Activated CD8-positive, alpha-beta memory T cell treated with anti-CD3 and anti-CD28 coated beads, Interleukin-2, amount 50 U/mL, for 24 hours (primary cell): ENCODE data around the gene ITPR2.
"Not testable (repeated sequence)": the region's sequence is repeated elsewhere in the genome, so short reads cannot be mapped to it uniquely, and the experiment has no call there.

Source experiments
- DNase-seq: peaks from one replicate; pipeline ENCODE4 v3.0.0-alpha.2; 2020; ENCODE audit errors: extremely low read depth

The ITPR2 gene

DNA sequence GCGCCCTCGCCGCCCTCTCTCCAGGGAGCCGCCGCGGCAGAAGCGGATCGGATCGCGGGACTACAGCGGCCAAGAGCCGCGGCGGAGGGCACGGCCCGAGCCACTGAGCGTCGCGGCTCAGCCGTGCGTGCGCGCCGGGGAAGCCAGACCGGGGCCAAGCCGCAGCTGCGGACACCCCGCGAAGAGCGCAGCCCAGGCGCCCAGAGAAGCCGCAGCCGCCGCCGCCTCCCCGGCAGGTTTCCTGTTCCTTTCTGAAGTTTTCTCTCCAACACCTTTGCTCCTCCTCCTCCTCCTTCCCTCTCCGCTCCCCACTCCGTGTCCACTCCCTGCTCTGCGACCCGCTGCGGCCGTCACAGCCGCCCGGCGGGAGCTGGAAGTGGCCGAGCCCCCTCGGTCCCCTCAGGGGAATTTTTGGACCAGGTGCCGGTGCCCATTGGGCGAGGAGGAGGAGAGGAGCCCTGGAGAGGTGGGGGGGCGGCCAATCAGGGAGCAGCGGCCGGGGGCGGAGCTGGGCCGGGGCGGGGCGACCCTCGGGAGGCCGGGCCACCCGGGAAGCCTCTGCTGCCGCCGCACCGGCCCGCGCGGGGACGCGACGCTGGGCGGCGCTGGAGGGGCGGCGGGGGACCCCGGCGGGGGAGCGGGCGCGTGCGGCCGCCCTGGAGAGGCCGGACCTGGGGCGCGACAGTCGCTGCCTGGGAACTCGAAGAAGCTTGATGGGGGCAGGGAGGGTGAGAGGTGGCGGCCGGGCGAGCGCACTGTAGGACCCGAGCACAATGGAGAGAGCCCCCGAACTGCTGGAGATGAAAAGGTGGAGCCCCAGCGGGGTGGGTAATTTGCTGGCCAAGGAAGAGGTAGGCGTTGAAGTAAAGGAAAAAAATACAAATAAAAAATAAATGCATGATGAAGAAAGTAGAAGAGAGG lies at the start of gene ITPR2:
Gene ITPR2, minus strand, starts transcription at position 373 of the 921 bp plus-strand sequence. CDS start 413 bp downstream, outside the sequence.
- DNase-seq: peak; percentile 80

DNA sequence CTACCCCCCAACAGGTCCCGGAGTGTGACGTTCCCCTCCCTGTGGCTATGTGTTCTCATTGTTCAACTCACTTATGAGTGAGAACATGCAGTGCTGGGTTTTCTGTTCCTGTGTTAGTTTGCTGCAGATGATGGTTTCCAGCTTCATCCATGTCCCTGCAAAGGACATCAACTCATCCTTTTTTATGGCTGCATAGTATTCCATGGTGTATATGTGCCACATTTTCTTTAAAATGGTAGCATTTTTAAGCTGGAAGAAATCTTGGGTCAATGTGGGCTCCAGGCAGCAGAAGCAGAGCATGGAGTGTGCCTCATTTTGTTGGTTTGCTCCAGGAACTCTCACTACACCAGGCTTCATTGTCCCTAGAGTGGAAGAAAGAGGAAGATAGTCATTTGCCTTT lies 47.6 kb upstream of the ITPR2 start:
- DNase-seq: no peak

DNA sequence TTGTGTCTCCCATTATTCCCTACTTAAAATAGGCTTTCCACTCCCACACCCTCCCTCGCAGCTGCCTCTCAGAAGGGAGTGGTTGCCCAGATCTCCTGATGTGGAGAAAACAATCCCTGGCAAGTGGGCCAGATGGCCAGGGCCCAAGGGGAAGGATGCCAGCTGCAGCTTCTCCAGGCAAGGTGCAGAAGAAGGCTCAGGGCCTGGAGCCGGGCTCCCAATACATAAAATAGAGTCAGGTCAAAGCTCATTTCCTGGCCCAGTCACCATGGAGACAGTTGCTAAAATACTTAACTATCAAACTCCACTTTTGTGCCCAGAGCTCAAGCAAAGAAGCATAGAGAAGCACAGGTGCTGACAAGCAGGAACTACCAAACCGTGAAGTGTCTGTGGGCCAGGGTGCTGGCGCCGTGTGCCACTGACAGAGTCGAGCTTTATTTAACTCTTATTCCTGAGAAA lies 45.7 kb upstream of the ITPR2 start:
- no peak for DNase-seq

DNA sequence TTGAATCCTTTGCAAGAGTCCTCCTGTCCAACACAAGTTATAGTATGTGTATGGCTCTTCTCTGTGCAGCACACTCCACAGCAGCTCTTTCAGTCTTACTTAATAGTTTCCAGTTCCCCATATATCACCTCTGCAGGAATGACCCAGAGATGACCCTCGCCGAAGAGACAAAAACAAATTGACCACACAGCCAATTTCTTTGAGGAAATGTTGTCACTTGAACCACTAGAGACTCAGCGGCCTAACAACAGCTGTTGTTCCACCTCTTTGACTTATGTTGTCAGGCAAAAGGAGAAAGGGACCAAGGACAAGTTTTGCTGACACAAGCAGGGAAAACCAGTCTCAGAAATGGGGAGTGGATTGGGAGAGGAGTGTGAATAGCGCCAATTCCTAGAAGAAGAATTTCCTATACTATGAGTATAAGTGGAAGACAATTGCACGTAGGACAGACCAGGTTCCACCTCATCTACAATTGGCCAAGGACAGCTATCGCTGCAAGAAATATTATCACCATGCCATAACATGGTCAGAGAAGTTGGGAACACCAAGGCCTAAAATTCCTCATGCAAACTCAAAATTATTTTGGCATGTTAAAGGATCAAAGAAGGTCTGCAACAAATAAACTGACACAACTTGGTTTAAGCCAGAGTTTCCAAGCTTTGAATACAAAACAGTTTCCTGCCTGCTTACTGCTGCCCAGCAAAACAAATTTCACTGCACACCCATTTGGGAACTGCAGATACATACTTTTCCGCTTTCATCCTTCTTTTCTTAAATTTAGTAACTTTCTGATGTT lies 41.7 kb upstream of the ITPR2 start:
- no peak for DNase-seq

DNA sequence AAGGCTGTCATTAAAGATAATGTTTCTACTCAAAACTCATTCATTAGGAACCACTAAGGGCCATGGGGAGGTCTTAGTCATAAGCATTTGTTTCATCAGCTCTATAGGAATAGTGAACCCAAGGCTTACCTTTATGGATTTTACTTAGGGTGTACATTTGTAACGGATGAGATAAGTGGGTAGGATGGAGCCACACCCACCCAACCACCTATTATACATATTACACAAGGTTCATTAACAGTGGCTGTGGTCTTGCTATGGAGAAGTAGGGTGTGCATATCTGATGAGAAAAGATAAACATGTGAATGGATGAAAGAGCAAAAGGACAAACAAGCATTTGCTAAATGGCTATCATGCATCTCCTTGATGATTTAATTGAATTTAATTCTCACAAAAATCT lies 39.6 kb upstream of the ITPR2 start:
- DNase-seq: no peak

DNA sequence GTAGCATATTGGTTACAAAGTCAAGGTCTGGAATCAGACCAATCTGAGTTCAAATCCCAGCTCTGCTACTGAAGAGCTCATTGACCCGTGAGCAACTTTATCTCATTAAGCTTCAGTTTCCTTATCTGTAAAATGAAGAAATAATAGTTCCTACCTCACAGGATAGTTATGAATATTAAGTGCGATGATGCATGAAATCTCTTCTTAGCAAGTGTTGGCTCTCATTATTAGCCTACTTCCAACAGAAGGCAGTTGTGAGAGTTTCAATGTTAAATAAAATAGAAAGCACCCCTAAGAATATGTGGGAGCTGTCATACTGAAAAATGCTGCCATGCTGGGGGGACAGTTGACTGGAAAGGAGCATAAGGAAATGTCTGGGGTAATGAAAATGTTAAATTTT lies 39.0 kb upstream of the ITPR2 start:
- no peak for DNase-seq

DNA sequence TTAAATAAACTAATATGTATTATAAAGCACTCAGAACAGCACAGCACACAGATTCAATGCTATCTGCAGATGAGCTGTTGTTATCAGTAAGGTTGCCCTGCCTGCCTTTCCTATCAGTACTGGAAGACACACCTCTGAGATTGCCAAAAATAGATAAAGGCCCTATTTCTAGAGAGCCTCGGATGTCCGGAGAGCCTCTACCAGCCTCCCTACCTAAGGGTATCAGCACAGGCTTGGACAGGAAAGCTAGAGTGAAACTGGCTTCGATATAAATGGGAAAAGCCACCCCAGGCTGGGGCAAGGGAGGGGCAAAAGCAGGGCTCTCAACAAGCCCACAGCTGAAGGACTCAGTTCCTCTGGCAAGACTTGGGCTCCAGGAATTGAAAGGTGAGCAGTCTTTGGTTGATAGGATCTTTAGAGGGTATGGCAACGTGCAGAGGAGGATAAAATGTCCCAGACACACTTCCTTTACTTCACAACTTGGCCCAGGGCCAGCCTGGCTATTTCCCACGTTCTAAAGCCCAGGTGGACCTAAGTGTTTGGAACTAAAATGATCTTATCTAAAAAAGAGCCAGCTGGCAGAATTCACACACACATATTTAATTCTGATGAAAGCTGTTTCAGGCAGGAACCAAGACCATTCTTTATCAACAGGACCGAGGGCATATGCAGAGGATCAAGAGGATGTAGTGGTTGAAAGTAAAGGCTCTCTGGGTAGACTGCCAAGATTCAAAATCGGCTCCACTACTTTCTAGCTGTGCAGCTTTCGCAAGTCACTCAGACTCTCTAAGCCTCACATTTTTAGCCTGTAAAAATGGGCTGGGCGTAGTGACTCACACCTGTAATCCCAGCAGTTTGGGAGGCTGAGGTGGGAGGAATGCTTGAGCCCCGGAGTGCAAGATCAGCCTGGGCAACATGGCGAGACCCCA lies 37.8 kb upstream of the ITPR2 start:
- no peak for DNase-seq

DNA sequence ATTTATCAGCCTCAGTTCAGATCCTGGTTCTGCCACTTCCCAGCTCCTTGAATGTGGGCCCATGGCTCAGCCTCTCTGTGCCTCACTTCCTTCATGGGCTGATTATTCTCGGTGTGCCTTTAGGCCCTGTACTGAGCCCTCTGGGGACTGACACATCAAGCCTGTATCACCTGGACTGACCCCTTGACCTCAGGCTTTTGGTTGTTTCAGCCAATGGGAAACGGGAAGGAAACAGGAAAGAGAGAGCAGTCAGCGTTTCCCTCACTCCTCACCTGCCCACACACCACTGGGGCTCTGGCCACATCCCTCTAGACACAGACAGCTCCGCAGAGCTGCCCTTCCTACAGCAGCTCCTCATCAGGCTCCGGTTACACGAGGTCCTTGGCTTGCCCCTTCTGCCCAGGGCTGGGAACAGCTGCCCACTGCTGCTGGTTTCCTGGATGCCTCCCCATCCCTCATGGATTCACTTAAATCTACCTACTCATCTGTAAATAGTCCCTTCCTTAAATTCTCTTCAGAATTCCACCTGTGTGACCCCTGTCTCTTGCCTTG lies 37.0 kb upstream of the ITPR2 start:
- DNase-seq: no peak

DNA sequence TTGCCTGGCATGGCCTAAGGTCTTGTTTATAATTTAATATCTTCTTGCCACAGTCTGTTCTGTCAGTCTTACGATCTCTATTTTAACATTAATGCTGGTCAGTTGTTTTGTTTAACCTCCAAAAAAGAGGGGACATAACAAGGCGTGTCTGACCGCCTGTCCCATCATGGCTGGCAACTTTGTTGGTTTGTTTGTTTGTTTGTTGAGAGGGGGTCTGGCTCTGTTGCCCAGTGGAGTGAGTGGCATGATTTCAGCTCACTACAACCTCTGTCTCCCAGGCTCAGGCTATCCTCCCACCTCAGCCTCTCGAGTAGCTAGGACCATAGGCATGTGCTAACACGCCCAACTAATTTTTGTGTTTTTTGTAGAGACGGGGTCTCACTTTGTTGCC lies 36.1 kb upstream of the ITPR2 start:
- DNase-seq: no peak

DNA sequence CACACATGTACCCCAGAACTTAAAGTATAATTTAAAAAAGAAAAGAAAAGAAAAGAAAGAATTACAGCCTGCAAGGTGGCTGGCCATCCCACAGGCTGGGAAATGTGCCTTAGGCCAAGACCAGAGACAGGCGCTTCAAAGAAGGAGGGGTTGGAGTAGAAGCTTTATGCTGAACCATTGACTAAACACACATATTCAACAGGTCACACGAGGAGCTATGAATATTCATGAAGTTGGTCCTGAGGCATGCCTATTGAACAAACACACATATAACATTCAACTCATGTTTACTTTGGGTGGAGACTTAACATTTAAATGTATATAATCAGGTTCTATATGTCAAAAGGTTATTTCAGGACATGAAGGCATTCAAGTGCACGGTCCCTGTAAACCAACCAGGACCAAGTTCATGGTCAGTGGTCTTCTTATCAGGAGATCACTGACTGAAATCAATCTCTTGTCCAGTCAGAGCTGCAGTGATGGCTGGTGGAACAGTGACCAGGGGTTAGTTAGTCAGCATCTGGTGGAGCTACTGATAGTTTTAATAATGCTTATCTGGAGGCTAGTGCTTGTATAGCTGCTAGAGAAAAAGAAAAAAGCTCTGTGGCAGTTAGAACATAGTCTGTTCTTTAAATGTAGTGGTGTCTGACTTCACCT lies 35.6 kb upstream of the ITPR2 start:
- DNase-seq: no peak

DNA sequence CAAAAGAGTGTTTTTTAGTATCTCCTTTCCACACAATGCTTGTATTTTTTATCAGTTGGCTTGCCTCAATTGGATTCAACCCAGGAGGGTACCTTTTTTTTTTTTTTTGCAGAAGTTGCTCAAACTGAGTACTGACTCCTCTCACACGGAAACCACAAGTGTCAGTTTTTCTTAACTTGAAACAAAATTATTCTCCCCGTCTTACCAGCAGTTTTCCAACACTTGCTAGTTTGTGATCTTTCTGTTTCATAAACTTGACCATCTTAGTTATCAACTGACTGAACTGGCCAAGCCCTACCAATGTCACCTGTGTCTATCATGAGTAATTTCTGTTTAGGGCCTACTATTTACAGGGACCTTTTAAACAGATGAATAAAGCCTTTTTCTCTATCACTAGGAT lies 34.1 kb upstream of the ITPR2 start:
- DNase-seq: no peak

DNA sequence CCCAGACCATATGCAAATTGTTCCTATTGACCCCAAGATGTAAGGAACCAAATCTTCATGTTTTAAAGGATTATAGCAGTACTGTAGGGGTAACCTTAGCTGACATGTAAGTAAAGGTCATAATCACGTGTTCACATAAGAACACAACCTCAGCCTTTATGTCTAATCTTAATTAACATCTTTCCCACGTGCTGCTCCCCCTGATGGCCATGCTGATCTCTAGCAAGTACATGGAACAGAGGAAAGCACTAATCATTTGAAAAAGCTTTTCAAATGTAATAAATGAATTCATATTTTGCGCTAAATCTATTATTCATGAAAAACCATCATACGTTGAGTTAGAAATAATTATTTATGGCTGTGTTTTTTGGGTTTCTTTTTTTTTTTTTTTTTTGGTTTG lies 30.5 kb upstream of the ITPR2 start:
- no peak for DNase-seq

DNA sequence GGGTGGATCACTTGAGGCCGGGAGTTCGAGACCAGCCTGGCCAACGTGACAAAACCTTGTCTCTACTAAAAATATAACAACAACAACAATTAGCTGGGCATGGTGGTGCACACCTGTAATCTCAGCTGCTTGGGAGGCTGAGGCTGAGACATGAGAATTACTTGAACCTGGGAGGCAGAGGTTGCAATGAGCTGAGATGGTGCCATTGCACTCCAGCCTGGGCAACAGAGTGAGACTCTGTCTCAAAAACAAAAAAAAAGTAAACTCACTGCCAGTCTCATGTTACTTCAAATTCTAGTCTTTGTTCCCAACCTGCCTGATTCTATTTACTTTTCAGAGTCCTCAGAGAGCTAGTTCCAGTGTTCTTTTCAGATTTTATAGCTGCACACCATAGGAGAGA lies 29.8 kb upstream of the ITPR2 start:
- not testable (repeated sequence) for DNase-seq

DNA sequence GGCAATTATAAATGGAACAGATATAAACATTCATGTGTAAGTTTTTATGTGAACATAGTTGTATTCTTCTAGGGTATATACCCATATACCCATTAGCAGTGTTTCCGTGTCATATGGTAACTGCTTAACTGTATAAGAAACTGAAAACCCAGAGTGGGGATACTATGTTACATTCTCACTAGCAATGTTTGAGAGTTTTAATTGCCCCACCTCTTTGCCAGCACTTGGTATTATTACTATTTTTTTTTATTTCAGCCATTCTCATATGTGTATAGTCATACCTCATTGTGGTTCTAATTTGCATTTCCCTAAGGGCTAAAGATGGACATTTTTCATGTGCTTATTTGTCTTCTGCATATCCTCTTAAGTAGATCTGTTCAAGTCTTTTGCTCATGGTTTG lies 28.7 kb upstream of the ITPR2 start:
- DNase-seq: no peak

DNA sequence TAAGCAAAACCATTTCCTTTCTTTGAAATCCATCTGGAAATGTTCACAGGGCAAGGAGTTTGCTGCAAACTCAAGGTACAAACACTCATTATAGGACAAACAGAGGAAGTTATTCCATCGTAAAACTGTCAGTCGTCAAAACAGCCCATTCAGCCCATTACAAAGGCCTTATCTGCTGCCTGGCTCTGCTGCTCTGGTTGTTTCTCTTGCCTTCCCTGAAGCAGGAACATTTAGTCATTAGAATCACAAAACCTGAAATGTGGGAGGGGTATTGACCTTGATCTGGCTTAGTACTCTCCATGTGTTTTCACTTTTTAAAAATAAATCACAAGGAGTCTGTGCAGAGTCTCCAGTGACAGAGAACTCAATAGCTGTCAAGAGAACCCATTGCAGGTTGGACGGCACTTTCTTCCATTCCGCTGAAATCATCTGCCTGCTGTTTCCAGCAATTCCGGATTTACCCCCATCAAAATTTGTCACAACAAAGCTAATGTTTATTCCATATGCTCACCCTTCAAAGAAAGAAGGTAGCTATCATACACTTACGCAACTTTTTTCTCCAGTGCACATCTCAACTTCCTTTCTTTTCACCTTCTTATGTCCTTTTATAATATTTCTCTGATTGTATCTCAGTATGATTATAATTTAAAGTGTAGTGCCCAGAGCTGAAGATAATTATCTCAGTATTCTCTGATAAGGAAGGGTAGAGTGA lies 24.6 kb upstream of the ITPR2 start:
- DNase-seq: no peak

DNA sequence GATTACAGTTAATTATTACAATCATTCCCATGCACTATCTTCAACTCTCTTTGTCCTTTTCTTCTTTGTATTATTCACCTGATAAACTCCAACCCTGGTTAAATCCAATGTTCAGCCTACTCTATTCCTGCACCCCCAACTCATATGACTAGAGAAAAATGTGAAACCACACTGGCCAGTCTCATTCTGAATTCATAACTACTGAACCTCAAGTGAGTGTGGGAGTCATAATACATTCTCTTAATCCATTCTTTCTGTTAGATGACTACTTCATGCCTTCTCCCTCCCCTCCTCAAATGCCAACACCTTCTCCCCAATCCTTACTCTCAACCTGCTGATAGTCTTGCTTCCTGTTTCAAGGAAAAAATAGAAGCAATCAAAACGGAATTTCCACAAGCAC lies 22.3 kb upstream of the ITPR2 start:
- DNase-seq: no peak

DNA sequence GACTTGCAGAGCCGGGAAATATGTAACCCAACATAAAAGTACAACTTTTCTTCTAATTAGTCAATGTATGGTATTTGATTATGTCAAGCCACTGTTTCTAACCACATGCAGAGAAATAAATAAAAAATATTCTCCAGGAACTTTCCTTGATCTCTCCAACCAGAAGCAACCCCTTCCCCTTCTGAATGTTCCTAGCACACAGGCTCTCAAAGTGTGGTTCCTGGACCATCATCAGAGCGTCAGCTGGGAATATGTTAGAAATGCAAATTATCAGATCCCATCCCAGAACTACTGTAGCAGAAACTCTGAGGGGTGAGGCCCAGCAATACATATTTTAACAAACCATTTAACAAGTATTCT lies 21.0 kb upstream of the ITPR2 start:
- no peak for DNase-seq

DNA sequence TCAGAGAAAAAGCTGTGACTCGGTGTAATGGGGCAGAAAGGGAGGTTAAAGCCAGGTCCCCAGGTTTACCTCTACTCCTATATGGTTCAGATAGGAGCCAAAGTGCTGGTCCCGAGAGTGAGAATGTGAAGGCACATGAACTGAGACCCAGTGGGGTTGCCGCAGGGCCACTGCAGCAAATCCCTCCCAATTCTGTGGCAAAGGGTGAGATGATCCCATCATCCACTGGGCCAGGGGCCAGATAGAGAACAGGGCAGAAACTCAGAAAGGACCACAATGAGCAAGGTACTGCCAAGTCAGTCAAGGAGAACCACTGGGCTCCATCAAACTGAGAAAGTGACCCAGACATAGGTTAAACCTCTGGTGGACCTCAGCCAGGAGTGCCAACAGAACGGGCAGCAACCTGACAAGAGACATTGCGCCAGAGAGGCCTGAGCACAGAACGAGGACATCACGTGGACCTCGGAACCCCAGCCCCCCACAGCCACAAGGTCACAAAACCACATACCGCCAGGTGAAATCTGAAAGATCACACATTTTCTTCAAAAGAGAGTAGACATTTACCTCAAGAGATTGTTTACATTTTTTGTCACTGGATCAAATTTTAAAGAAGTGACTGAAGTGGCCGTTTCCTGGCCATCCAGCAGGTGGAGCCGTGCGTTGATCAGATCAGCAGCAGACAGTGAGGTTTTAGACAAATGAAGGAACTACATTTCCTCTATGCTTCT lies 20.5 kb upstream of the ITPR2 start:
- DNase-seq: no peak

DNA sequence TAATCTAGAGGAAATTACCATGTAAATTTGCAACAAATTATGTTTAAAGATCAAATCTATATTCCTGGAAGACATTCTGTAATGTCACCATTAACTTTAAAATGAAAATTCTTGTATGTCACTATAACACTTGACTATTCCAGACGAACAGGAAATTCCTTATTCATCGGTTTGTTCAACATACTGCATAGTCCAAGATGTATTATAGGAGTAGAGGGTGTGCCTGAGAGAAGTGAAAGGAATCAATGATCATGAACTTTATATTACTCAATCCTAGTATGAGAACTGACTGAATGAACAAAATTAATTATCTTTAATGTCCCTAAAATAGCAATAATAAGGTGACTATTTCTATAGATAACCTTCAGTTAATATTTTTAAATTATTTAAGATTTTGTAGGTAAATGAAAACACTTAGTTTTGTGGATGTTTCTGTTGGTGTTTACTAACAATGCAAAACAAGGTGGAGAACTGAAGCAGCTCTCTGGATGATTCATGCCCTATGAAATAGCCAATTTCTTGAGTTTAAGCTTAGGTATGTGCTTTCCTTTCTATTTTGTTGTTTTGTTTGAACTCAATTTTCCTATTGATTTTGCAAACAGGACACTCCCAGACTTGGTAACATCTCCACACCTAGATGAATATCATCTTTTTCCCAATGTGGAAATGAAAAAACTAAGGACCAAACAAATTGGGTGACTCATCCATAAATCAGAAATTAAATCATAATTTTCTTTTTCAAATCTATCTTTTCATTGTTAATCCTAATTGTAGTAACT lies 18.2 kb upstream of the ITPR2 start:
- no peak for DNase-seq
